Endothelial cell of umbilical vein (primary cell): Measurements from ENCODE around the gene ATXN2. TPM values are rescaled to one million over a fixed set of nuclear protein-coding genes. Genes with fewer than 3 reads are reported as not detected.

Experiments
- BruUV-seq: library from RNA; stranded (reverse); fragments of 400-500 nt; replicated peaks from 2 replicates; lab custom pipeline; 2021; lab: Mats Ljungman, UMichigan
- CTCF ChIA-PET: fragments of 300-600, 350-600 bp; sonication (Branson Sonifier 250); formaldehyde crosslinking; loops from one replicate; lab custom pipeline; 2021; ENCODE audit warnings: antibody characterized with exemption, inconsistent platforms; lab: Charles Lee
- POLR2A ChIA-PET: fragments of 300-600, 350-600 bp; sonication (Branson Sonifier 250); formaldehyde crosslinking; loops from one replicate; lab custom pipeline; 2021; ENCODE audit warnings: antibody characterized with exemption, inconsistent platforms; lab: Charles Lee
- DNase-seq: peaks from one replicate; pipeline ENCODE4 v3.0.0-alpha.2; 2011; ENCODE audit warnings: low read depth, low spot score
- FAIRE-seq: peaks from 2 replicates; lab custom pipeline; 2011; peaks lifted over from hg19 to GRCh38; lab: Jason Lieb, UNC
- H2AFZ ChIP-seq: 2 replicates; pipeline ENCODE4 v1.6.0; 2012; ENCODE audit warnings: low read depth, low read length, control low read depth, inconsistent platforms
- H3K27ac ChIP-seq: 2 replicates; pipeline ENCODE4 v1.5.1; 2011; ENCODE audit warnings: low read depth, mild to moderate bottlenecking, control low read depth, low read length, moderate library complexity; ENCODE audit not compliant: insufficient read depth
- H3K27me3 ChIP-seq, 2 experiments: 2 replicates each; pipeline versions ENCODE4 v1.6.0 to v1.6.1; 2011; ENCODE audit warnings: low read length in 2 of 2, mixed read lengths in 1 of 2; ENCODE audit not compliant: control insufficient read depth in 2 of 2, insufficient read depth in 2 of 2
- H3K36me3 ChIP-seq, 2 experiments: 2 replicates in 1 of 2; 3 replicates in 1 of 2; pipeline ENCODE4 v1.5.1; 2011; ENCODE audit warnings: low read length in 2 of 2, mild to moderate bottlenecking in 1 of 2, moderate library complexity in 1 of 2; ENCODE audit not compliant: control insufficient read depth in 2 of 2, insufficient read depth in 2 of 2; ENCODE audit errors: extremely low read depth in 1 of 2
- H3K4me1 ChIP-seq: 3 replicates; pipeline ENCODE4 v1.5.1; 2011; ENCODE audit warnings: mild to moderate bottlenecking, low read length; ENCODE audit not compliant: control insufficient read depth, insufficient read depth; ENCODE audit errors: extremely low read depth
- H3K4me2 ChIP-seq: 2 replicates; pipeline ENCODE4 v1.6.1; 2011; ENCODE audit warnings: low read length, control low read depth, mixed read lengths; ENCODE audit not compliant: insufficient read depth
- H3K4me3 ChIP-seq, 3 experiments: fragments of 200-600 bp in 1 of 3; sonication (generic), shearing (Covaris generic) in 1 of 3; replicated peaks in 1 of 3; 2 replicates each; pipeline ENCODE4 v1.5.1; 2011 to 2016; ENCODE audit warnings: control low read depth in 3 of 3, low read length in 3 of 3, mild to moderate bottlenecking in 2 of 3, inconsistent platforms in 1 of 3, low read depth in 1 of 3, moderate library complexity in 1 of 3; ENCODE audit not compliant: insufficient read depth in 1 of 3
- H3K79me2 ChIP-seq: 2 replicates; pipeline ENCODE4 v1.6.0; 2012; ENCODE audit warnings: low read length, inconsistent platforms; ENCODE audit not compliant: control insufficient read depth, insufficient read depth
- H3K9ac ChIP-seq: replicated peaks from 2 replicates; pipeline ENCODE3; 2011; ENCODE audit warnings: low read length, control low read depth; ENCODE audit not compliant: insufficient read depth; ENCODE audit errors: extremely low read depth
- H3K9me1 ChIP-seq: replicated peaks from 3 replicates; pipeline ENCODE4 v1.6.0; 2011; ENCODE audit warnings: mild to moderate bottlenecking, low read length; ENCODE audit not compliant: control insufficient read depth, insufficient read depth; ENCODE audit errors: extremely low read depth
- H3K9me3 ChIP-seq: replicated peaks from 2 replicates; pipeline ENCODE4 v1.5.1; 2012; ENCODE audit warnings: low read length, inconsistent platforms; ENCODE audit not compliant: control insufficient read depth, insufficient read depth
- H4K20me1 ChIP-seq: replicated peaks from 2 replicates; pipeline ENCODE3; 2011; ENCODE audit warnings: mild to moderate bottlenecking, low read length; ENCODE audit not compliant: control insufficient read depth, insufficient read depth; ENCODE audit errors: extremely low read depth
- GATA2 ChIP-seq: IDR thresholded peaks from 2 replicates; pipeline ENCODE4 v1.7.0; 2011; ENCODE audit warnings: low read depth, mild to moderate bottlenecking, moderate library complexity, mixed read lengths, low read length; ENCODE audit not compliant: insufficient read length, insufficient read depth
- POLR2A ChIP-seq: IDR thresholded peaks from 2 replicates; pipeline ENCODE4 v1.6.1; 2012; ENCODE audit warnings: low read depth, mild to moderate bottlenecking, control low read depth, low read length
- POLR2AphosphoS5 ChIP-seq: IDR thresholded peaks from 2 replicates; pipeline ENCODE4 v1.6.1; 2012; ENCODE audit warnings: low read depth, mild to moderate bottlenecking, control low read depth, low read length, moderate library complexity; ENCODE audit not compliant: insufficient read depth
- dilution Hi-C: fragments of 300-500 bp; cut with MboI; formaldehyde crosslinking; loops from one replicate; pipeline ENCODE4 v1.15.0; 2019; ENCODE audit warnings: low sequenced_read_pairs; ENCODE audit not compliant: extremely low pct_ligation_motif_present
- intact Hi-C: fragments of 100-400 bp; cut with micrococcal nuclease; formaldehyde crosslinking; loops from one replicate; pipeline ENCODE4 v1.10.0; 2022
- polyA plus RNA-seq, 4 experiments: library from polyadenylated mRNA; depleted of rRNA in 3 of 4; stranded (reverse) in 3 of 4; unstranded in 1 of 4; fragments of >200 nt; gene quantifications; 2 replicates each; pipeline versions ENCODE4 v1.2.1 to v1.2.3, GENCODE V29; 2011 to 2012; ENCODE audit warnings: missing spikeins in 1 of 4
- total RNA-seq: library from RNA; stranded (reverse); gene quantifications from 2 replicates; pipeline ENCODE4 v1.2.3, GENCODE V29; 2021
- TF ChIP-seq, protein P1 (sequence below): IDR thresholded peaks from 2 replicates; pipeline ENCODE4 v1.6.1; 2011; ENCODE audit not compliant: insufficient read depth, insufficient read length
- TF ChIP-seq, protein P2 (sequence below), 2 donors: IDR thresholded peaks; 1 replicate in 1 of 2; 2 replicates in 1 of 2; pipeline ENCODE4 v1.5.1; 2011; ENCODE audit warnings: low read length in 2 of 2, mild to moderate bottlenecking in 2 of 2, moderate library complexity in 2 of 2, control low read depth in 1 of 2, inconsistent platforms in 1 of 2, low read depth in 1 of 2; ENCODE audit not compliant: insufficient read depth in 1 of 2; ENCODE audit errors: extremely low read depth in 1 of 2

Gene ATXN2
- total and polyA plus RNA-seq, 2 donors (not counting 3 experiments of a cell fraction or from before 2014, with no cell fraction given), result 58.9 to 86.7 TPM

DNA sequence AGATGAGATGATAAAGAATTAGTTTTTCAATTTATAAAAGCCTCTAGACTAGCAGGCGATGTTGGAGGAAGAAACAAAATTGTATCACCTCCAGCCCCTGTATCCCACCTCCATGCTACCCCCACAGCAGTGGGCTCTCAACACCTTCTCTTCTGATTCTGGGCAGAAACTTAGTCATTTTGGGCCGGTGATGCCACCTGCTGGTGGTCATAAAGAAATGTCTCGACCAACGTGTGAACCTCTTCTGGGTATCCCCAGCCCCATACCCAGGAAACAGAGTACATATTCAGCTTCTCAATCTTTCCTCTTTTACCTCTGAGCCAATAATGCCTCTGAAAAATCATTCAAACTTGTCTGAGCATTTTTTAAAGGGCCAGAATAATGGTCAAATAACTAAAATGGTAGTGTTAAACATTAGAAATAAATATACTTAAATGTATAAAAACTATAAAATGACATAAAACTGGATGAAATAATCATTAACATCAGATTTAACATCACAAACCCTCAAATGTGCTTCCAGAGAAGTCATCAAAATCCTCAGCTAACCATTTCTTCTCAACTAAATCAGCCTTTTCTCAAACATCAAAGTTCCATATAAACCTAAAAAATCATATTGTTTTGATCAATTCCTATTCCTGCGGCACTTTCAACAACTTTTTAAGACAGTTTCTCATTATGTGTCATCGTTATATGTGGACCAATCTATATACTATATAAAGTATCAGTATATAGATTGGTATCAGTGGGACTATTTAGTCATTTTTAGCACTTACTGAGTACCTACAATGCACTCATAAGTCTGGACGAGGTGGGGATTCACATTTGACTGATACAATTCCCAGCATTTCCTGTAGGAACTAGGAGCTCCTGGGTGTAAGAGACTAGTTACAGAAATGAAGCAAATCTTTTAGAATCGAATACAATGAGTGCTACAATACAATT lies 69.4 kb downstream of the ATXN2 start:
- Histone ChIP-seq H3K4me3 (no peak overlapping the region), H3K4me2 (no peak overlapping the region), H3K36me3 (peaks cover 5 to 9% of the 10 kb centered on the region in 2 experiments), H4K20me1 (no peaks in the 10 kb centered on the region), H3K9me3 (no peaks in the 10 kb centered on the region), H3K4me1 (no peaks in the 10 kb centered on the region), H3K27ac (no peak overlapping the region), H3K27me3 (no peaks in the 10 kb centered on the region), H2AFZ (no peak overlapping the region), H3K9ac (no peak overlapping the region), H3K79me2 (peaks cover 11% of the 10 kb centered on the region), H3K9me1 (no peaks in the 10 kb centered on the region)
- intact Hi-C loops, result loop anchor here (1.0 to 5.0 kb wide), 4 partner anchors 77 to 198 kb away; no protein-coding TSS in a partner anchor
- no TSS peak for BruUV-seq
- FAIRE-seq (peak; percentile 75), DNase-seq (peak; percentile 73)
- dilution Hi-C loops, result no loop called here
- TF ChIP-seq POLR2AphosphoS5 (peak; percentile 24), POLR2A (no peak), GATA2 (no peak)
- TF ChIP-seq, protein P1, sequence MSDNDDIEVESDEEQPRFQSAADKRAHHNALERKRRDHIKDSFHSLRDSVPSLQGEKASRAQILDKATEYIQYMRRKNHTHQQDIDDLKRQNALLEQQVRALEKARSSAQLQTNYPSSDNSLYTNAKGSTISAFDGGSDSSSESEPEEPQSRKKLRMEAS, result no peak
- TF ChIP-seq, protein P2, sequence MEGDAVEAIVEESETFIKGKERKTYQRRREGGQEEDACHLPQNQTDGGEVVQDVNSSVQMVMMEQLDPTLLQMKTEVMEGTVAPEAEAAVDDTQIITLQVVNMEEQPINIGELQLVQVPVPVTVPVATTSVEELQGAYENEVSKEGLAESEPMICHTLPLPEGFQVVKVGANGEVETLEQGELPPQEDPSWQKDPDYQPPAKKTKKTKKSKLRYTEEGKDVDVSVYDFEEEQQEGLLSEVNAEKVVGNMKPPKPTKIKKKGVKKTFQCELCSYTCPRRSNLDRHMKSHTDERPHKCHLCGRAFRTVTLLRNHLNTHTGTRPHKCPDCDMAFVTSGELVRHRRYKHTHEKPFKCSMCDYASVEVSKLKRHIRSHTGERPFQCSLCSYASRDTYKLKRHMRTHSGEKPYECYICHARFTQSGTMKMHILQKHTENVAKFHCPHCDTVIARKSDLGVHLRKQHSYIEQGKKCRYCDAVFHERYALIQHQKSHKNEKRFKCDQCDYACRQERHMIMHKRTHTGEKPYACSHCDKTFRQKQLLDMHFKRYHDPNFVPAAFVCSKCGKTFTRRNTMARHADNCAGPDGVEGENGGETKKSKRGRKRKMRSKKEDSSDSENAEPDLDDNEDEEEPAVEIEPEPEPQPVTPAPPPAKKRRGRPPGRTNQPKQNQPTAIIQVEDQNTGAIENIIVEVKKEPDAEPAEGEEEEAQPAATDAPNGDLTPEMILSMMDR (IDR thresholded peaks at IDR 0.05; ENCODE audit: extremely low read depth in 1 of 2, insufficient read depth in 1 of 2, low read depth in 1 of 2, low read length in 2 of 2), result peak; percentile 69 to 70
- POLR2A ChIA-PET, result no interaction called here
- CTCF ChIA-PET, result interaction anchor here (0.6 to 2.7 kb wide), 18 partner anchors 9 to 199 kb away, joined by 3 to 30 read pairs (median 3); no protein-coding TSS in a partner anchor
